Breast epithelium (tissue), 3 donors: Measurements from ENCODE around the gene ASIC4.

Source experiments
- POLR2A ChIP-seq: fragments of 450-650 bp; IDR thresholded peaks from one replicate; pipeline ENCODE4 v1.6.1; 2016; ENCODE audit warnings: antibody characterized with exemption, mild to moderate bottlenecking, moderate library complexity
- POLR2AphosphoS5 ChIP-seq, 3 donors: sonication (generic); formaldehyde crosslinking; IDR thresholded peaks; one replicate each; pipeline ENCODE4 v1.6.1; 2017; ENCODE audit warnings: antibody characterized with exemption in 3 of 3
- TF ChIP-seq, protein P1 (sequence below), 3 donors: fragments of 450-650 bp; IDR thresholded peaks; one replicate each; pipeline ENCODE4 v1.5.1; 2016 to 2017; ENCODE audit warnings: antibody characterized with exemption in 3 of 3, mild to moderate bottlenecking in 3 of 3, moderate library complexity in 3 of 3

GRCh38 chr2:219520079-219520478 is 5.8 kb downstream of the ASIC4 start:
- no peak for TF ChIP-seq POLR2A
- TF ChIP-seq, protein P1, sequence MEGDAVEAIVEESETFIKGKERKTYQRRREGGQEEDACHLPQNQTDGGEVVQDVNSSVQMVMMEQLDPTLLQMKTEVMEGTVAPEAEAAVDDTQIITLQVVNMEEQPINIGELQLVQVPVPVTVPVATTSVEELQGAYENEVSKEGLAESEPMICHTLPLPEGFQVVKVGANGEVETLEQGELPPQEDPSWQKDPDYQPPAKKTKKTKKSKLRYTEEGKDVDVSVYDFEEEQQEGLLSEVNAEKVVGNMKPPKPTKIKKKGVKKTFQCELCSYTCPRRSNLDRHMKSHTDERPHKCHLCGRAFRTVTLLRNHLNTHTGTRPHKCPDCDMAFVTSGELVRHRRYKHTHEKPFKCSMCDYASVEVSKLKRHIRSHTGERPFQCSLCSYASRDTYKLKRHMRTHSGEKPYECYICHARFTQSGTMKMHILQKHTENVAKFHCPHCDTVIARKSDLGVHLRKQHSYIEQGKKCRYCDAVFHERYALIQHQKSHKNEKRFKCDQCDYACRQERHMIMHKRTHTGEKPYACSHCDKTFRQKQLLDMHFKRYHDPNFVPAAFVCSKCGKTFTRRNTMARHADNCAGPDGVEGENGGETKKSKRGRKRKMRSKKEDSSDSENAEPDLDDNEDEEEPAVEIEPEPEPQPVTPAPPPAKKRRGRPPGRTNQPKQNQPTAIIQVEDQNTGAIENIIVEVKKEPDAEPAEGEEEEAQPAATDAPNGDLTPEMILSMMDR (IDR thresholded peaks at IDR 0.05) = no peak
- TF ChIP-seq POLR2AphosphoS5 (IDR thresholded peaks at IDR 0.05) = no peak
